DND-41 (cell line): ENCODE results near the gene ITGB1.

Experiments
- ATAC-seq: fragments of 200-7000 bp; cut with Tn5 transposase; 3 replicates; pipeline ENCODE4 v1.9.1; 2021; ENCODE audit warnings: low read depth; ENCODE audit not compliant: insufficient read depth
- DNase-seq: peaks from one replicate; pipeline ENCODE4 v3.0.0-alpha.2; 2020
- H2AFZ ChIP-seq: 2 replicates; pipeline ENCODE4 v1.6.0; 2012; ENCODE audit warnings: low read depth, low read length
- H3K27ac ChIP-seq: 2 replicates; pipeline ENCODE4 v1.5.1; 2012; ENCODE audit warnings: low read length, inconsistent platforms
- H3K27me3 ChIP-seq: fragments of 200-600 bp; sonication (generic); 2 replicates; pipeline ENCODE4 v1.6.0; 2012; ENCODE audit warnings: low read length, mild to moderate bottlenecking, inconsistent platforms; ENCODE audit not compliant: insufficient read depth, poor library complexity
- H3K36me3 ChIP-seq: 2 replicates; pipeline ENCODE4 v1.5.1; 2012; ENCODE audit warnings: low read length, inconsistent platforms; ENCODE audit not compliant: insufficient read depth
- H3K4me1 ChIP-seq: 2 replicates; pipeline ENCODE4 v1.5.1; 2012; ENCODE audit warnings: mild to moderate bottlenecking, low read length; ENCODE audit not compliant: insufficient read depth
- H3K4me2 ChIP-seq: 2 replicates; pipeline ENCODE4 v1.6.0; 2012; ENCODE audit warnings: mild to moderate bottlenecking, moderate library complexity, low read length, inconsistent platforms; ENCODE audit not compliant: insufficient read depth
- H3K4me3 ChIP-seq, 2 experiments: fragments of 200-600 bp in 1 of 2; shearing (Covaris generic) in 1 of 2; 2 replicates each; pipeline ENCODE4 v1.5.1; 2012 to 2016; ENCODE audit warnings: inconsistent platforms in 2 of 2, low read length in 2 of 2, mild to moderate bottlenecking in 2 of 2, low read depth in 1 of 2, moderate library complexity in 1 of 2
- H3K79me2 ChIP-seq: 2 replicates; pipeline ENCODE4 v1.6.0; 2012; ENCODE audit warnings: low read length, inconsistent platforms; ENCODE audit not compliant: insufficient read depth
- H3K9ac ChIP-seq: 2 replicates; pipeline ENCODE4 v1.6.0; 2012; ENCODE audit warnings: low read depth, mild to moderate bottlenecking, inconsistent platforms, low read length, moderate library complexity
- H3K9me3 ChIP-seq: 2 replicates; pipeline ENCODE4 v1.5.1; 2012; ENCODE audit warnings: low read length, moderate library complexity, mild to moderate bottlenecking, inconsistent platforms; ENCODE audit not compliant: insufficient read depth, severe bottlenecking
- H4K20me1 ChIP-seq: 2 replicates; pipeline ENCODE4 v1.6.0; 2012; ENCODE audit warnings: low read length; ENCODE audit not compliant: insufficient read depth
- CTCF ChIP-seq: IDR thresholded peaks from 2 replicates; pipeline ENCODE4 v1.5.1; 2012; ENCODE audit warnings: borderline replicate concordance, low read length, moderate library complexity, mild to moderate bottlenecking; ENCODE audit not compliant: poor library complexity, severe bottlenecking; ENCODE audit errors: extremely low read depth
- EZH2 ChIP-seq: IDR thresholded peaks from 3 replicates; pipeline ENCODE4 v1.6.1; 2012; ENCODE audit warnings: borderline replicate concordance, low read depth, mild to moderate bottlenecking, moderate library complexity, low read length, inconsistent platforms; ENCODE audit not compliant: severe bottlenecking

The ITGB1 gene

GRCh38 chr10:32882076-32882475 lies 76.0 kb downstream of the ITGB1 start:
- H3K79me2 ChIP-seq = no peaks in the 10 kb centered on the region
- H3K9ac ChIP-seq = no peak overlapping the region
- no peak overlapping the region for H3K4me3 ChIP-seq
- DNase-seq = no peak
- no peaks in the 10 kb centered on the region for H4K20me1 ChIP-seq
- no peak for ATAC-seq
- H3K4me2 ChIP-seq = no peak overlapping the region
- TF ChIP-seq CTCF (no peak), EZH2 (no peak)
- H3K36me3 ChIP-seq = no peaks in the 10 kb centered on the region
- H2AFZ ChIP-seq = no peak overlapping the region
- H3K4me1 ChIP-seq = no peaks in the 10 kb centered on the region
- no peak overlapping the region for H3K27ac ChIP-seq
- no peaks in the 10 kb centered on the region for H3K9me3 ChIP-seq
- no peaks in the 10 kb centered on the region for H3K27me3 ChIP-seq

- Histone ChIP-seq H3K27ac (no peak overlapping the region), H3K79me2 (no peaks in the 10 kb centered on the region), H3K27me3 (no peaks in the 10 kb centered on the region), H3K9me3 (no peaks in the 10 kb centered on the region), H3K4me2 (no peak overlapping the region), H3K4me3 (no peak overlapping the region), H3K4me1 (no peaks in the 10 kb centered on the region), H3K9ac (no peak overlapping the region), H4K20me1 (no peaks in the 10 kb centered on the region), H3K36me3 (no peaks in the 10 kb centered on the region), H2AFZ (no peak overlapping the region)
- no peak for DNase-seq
- TF ChIP-seq EZH2 (no peak), CTCF (no peak)
- ATAC-seq = no peak
Measured at GRCh38 chr10:32878646-32879045, 79.4 kb downstream of the ITGB1 start.

- Histone ChIP-seq H3K27me3 (no peaks in the 10 kb centered on the region), H3K4me1 (no peaks in the 10 kb centered on the region), H3K9ac (no peak overlapping the region), H3K4me3 (no peak overlapping the region), H4K20me1 (no peaks in the 10 kb centered on the region), H3K9me3 (no peaks in the 10 kb centered on the region), H3K36me3 (no peaks in the 10 kb centered on the region), H3K27ac (no peak overlapping the region), H2AFZ (no peak overlapping the region), H3K4me2 (no peak overlapping the region), H3K79me2 (no peaks in the 10 kb centered on the region)
- no peak for TF ChIP-seq EZH2
- DNase-seq = no peak
- ATAC-seq = no peak
Measured at GRCh38 chr10:32877915-32878314, 80.1 kb downstream of the ITGB1 start.

GRCh38 chr10:32865170-32865569 lies 92.9 kb downstream of the ITGB1 start:
- H4K20me1 ChIP-seq = no peaks in the 10 kb centered on the region
- H3K9ac ChIP-seq = no peak overlapping the region
- H3K4me2 ChIP-seq = no peak overlapping the region
- ATAC-seq = no peak
- TF ChIP-seq CTCF = no peak
- TF ChIP-seq EZH2 = no peak
- H3K36me3 ChIP-seq = no peaks in the 10 kb centered on the region
- DNase-seq = no peak
- no peaks in the 10 kb centered on the region for H3K4me1 ChIP-seq
- H3K9me3 ChIP-seq = no peaks in the 10 kb centered on the region
- no peaks in the 10 kb centered on the region for H3K27me3 ChIP-seq
- no peak overlapping the region for H3K4me3 ChIP-seq
- H3K79me2 ChIP-seq = no peaks in the 10 kb centered on the region
- H2AFZ ChIP-seq = no peak overlapping the region
- H3K27ac ChIP-seq = no peak overlapping the region
